DMS 273 (cell line): ENCODE measurements around the gene ELOVL1.
"Not testable (repeated sequence)": the region's sequence is repeated elsewhere in the genome, so short reads cannot be mapped to it uniquely, and the experiment has no call there.

Experiments
- DNase-seq: peaks from one replicate; lab custom pipeline; 2025; ENCODE audit not compliant: unreplicated experiment; lab: John Stamatoyannopoulos, UW

ELOVL1 gene

DNA sequence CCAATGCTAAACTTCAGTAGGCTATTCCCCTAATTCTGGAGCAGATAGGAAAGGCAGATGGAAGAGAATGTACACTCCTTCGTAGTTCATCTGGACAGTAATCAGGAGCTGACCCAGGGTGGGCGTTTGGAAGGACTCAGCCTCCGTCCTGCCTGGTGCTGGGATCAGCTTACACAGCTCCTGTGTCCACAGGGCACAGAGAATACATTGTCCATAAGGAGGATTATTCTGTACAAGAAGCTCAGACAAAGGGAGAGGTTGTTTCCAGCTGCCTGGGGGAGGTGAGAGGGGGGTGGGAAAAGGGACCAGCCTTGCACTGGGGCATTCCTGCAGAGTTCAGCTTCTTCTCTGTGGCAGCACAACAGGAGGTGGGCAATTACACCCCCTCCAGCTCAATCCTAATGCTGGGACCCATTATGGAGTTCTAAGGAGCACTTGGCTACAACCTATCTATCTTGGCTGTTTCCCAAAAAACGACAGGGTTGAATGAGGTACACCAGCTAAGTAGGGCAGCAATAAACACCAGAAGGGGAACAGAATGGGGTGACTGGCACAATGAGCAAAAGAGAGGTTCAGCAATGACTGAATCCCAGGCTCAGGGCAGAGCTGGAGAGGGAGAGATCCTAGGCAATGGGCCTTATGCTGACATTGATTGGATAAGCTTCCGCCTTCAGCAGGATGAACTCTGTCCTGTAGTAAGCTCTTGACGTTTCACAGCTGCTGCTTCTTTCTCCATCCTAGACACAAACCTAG lies 14.4 kb upstream of the ELOVL1 start:
- DNase-seq = peak; percentile 38

- no peak for DNase-seq
Measured at GRCh38 chr1:43381612-43382011, 13.8 kb upstream of the ELOVL1 start.

GRCh38 chr1:43379476-43379875 lies 11.7 kb upstream of the ELOVL1 start:
- DNase-seq = no peak

- DNase-seq = no peak
Measured at GRCh38 chr1:43377831-43378230, 10.0 kb upstream of the ELOVL1 start.

DNA sequence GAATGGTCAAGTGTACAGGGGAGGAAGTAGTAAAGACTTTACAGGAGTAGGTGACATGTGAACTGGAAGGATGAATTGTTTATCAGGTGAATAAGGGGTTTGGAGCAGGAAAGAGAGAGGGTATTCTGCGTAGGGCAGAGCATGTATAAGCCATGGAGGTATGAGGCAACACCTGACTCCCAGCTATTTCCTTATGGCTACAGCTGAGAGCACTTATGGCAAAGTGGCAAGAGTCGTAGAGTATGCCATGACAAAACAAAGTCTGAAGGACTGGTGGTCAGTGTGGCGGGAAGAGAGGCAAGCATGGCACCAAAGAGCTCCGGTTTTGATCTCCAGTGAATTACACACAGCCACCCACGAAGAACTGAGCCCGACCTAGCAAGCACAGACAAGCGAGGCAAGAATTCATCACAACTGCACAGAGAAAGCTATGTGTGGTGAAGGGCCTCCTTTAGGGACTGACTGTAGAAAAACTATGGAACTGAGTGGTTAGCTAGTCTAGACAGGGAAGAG lies 9.0 kb upstream of the ELOVL1 start:
- DNase-seq = no peak

DNA sequence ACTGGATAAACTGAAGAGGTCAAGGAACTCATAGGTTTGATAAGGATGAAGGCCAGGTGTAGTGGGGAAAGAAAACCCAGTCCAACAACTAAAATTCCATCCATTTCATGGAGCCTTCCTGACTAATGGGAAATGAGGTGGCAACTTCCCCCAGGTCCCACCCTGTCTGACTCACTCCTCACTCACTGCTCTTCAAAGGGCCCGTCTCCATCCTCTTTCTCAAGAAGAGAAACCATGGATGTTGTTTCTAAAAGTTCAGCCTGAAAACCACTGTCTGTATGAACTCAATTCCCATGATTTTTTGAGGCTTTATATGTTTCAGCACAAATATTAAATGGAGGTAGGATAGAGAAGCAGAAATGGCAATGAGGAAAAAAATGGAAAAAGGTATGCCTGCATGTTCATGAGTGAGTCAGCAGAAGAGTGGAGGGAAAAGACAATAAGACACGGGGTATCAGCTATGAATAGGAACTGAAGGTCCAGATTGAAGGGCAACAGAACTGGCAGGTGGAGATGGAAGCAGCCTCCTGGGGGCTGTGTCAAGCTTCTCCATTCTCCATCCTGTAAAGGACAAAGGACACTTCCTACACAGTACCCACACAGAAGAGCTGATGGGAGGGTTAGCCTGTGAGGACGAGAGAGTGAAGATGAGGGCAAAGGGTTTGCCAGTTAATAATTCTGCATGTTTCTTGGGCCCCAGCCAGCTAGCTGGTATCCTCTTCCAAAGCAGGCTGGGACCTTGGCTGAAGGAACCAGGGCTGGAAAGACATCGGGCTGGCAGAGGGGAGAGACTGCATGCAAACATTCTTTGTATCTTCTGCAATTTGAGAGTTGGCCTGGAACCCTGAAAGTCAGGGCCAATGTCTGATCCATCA lies 5.5 kb upstream of the ELOVL1 start:
- no peak for DNase-seq

GRCh38 chr1:43372172-43372571 lies 4.4 kb upstream of the ELOVL1 start:
- DNase-seq = no peak

GRCh38 chr1:43370564-43370963 lies 2.8 kb upstream of the ELOVL1 start:
- DNase-seq = no peak

DNA sequence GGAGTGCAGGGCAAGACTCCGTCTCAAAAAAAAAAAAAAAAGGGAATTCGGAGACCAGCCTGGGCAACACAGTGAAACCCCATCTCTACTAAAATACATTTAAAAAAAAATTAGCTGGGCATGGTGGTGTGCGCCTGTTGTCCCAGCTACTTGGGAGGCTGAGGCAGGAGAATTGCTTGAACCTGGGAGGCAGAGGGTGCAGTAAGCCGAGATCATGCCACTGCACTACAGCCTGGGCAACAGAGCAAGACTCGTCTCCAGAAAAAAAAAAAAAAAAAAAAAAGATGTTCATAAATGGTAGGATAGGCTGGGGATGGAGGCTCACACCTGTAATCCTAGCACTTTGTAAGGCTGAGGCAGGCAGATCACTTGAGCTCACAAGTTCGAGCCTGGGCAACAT lies 2.0 kb upstream of the ELOVL1 start:
- not testable (repeated sequence) for DNase-seq

- DNase-seq = no peak
Measured at GRCh38 chr1:43368646-43369020, 822 bp upstream of the ELOVL1 start.

GRCh38 chr1:43367026-43367903 lies 546 bp downstream of the ELOVL1 start:
- no peak for DNase-seq

DNA sequence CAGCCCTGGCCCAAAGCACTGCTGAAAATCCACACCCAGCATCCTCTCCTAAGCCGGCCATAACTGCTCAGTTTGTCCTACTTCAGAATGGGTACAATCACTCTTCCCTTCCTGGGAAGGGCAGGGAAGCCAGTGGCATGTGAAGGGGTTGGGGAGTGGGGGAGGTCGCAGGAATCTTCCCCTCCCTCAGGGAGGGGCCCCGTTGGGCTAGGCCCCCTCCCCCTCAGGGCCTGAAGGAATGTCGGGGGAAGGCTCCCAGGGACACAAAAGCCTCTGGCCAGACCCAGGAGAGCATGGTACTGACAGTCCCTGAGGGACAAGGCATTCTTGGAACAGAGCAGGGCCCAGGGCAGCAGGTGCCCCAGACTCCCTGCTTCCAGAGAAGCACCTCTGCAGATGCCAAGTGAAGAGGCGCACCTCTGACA lies 1.2 kb downstream of the ELOVL1 start:
- DNase-seq = no peak

DNA sequence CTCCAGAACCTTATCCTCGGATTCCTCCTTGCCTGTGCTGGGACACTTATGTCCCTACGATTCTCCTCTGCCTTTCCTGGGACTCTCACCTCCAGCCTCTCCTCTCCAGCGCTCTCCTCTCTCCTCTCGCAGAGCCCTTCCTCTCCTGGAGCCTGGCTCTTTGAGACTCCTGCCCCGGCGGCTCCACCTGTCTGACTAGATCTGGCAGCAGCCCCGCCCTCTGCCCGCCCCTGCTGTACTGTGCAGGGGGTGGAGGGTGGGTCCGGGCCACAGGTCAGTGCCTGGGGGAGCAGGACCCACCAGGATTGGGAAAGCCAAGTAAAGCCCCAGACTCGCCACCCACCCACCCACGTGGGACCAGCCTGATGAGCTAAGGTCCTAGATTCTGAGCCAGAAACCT lies 1.6 kb downstream of the ELOVL1 start:
- DNase-seq = no peak

- DNase-seq = no peak
Measured at GRCh38 chr1:43365678-43366077, 2.1 kb downstream of the ELOVL1 start.

GRCh38 chr1:43363935-43364525 lies 3.8 kb downstream of the ELOVL1 start:
- no peak for DNase-seq

DNA sequence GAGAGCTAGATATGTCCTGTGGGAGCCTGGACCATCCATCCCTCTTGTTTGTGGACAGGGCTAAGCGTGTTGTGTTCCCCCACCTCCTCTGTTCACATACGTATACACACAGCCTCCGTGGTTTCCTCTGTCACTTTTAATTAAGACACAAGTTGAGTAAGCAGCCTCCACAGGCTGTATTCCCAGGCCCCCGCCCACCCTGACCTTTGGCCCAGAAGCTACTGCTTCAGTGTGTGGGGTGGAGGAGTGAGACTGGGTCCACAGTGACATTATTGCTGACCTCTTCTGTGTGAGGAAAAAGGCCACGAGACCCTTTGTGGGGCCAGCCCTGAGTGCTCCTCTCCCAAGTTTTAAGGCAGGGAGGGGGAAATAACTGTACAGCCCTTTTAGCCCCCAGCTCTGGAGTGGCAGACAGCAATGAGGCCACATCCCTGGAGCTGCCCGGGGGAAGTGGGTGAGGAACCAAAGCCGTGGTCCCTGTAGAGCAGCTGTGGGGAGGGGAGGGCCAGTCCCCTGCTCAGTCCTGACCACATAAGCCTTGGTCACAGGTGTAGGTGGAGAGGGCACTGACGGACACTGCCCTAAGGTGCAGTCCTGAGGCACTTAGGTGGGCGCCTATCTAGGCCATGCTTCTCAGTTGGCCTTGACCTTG lies 4.4 kb downstream of the ELOVL1 start:
- no peak for DNase-seq

- no peak for DNase-seq
Measured at GRCh38 chr1:43360616-43361015, 7.2 kb downstream of the ELOVL1 start.

DNA sequence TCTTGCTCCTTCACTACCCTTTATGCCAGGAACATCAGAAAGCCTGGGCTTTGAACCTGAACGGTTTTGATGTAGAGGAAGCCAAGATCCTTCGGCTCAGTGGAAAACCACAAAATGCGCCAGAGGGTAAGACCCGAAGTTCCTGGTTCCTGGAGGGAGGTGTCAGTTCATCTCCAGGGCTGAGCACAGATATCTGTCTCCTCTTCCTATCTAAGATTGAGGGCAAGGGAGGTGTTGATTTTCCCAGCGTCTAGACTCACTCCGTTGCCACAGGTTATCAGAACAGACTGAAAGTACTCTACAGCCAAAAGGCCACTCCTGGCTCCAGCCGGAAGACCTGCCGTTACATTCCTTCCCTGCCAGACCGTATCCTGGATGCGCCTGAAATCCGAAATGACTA lies 8.1 kb downstream of the ELOVL1 start:
- DNase-seq = peak; percentile 38

- peak; percentile 100 for DNase-seq
Measured at GRCh38 chr1:43358746-43359693, 8.8 kb downstream of the ELOVL1 start, which contains the start of gene CDC20. CDC20 (plus strand) TSS chr1:43358981; CDS start chr1:43359216, 235 bp downstream.
